MM.1S (cell line): Measurements from ENCODE around the gene THSD7B.

Experiments used
- EZH2 ChIP-seq: fragments of 300-600 bp; sonication (generic); optimal IDR thresholded peaks from 2 replicates; pipeline ENCODE3; 2017; ENCODE audit warnings: low read depth, mild to moderate bottlenecking, antibody characterized with exemption, low read length, mixed read lengths
- TF ChIP-seq, protein P1 (sequence below): fragments of 300-600 bp; sonication (generic); IDR thresholded peaks from 2 replicates; pipeline ENCODE4 v1.5.1; 2016; ENCODE audit warnings: antibody characterized with exemption, low read length, mixed read lengths

GRCh38 chr2:137161250-137161649 lies 395.9 kb downstream of the THSD7B start:
- TF ChIP-seq, protein P1, sequence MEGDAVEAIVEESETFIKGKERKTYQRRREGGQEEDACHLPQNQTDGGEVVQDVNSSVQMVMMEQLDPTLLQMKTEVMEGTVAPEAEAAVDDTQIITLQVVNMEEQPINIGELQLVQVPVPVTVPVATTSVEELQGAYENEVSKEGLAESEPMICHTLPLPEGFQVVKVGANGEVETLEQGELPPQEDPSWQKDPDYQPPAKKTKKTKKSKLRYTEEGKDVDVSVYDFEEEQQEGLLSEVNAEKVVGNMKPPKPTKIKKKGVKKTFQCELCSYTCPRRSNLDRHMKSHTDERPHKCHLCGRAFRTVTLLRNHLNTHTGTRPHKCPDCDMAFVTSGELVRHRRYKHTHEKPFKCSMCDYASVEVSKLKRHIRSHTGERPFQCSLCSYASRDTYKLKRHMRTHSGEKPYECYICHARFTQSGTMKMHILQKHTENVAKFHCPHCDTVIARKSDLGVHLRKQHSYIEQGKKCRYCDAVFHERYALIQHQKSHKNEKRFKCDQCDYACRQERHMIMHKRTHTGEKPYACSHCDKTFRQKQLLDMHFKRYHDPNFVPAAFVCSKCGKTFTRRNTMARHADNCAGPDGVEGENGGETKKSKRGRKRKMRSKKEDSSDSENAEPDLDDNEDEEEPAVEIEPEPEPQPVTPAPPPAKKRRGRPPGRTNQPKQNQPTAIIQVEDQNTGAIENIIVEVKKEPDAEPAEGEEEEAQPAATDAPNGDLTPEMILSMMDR: no peak
- no peak for TF ChIP-seq EZH2
